A549 (cell line): Measurements from ENCODE around the gene ALG14. TPM values are rescaled to one million over a fixed set of nuclear protein-coding genes. Genes with fewer than 3 reads are reported as not detected.

Source experiments
- ATAC-seq, 2 experiments: fragments of 200-7000 bp in 1 of 2; fragments of >200 bp in 1 of 2; cut with Nextera tagmentation in 1 of 2; cut with Tn5 transposase in 1 of 2; 3 replicates each; pipeline versions ENCODE4 v1.8.0 to v1.9.1; 2018 to 2020; ENCODE audit warnings: mild to moderate bottlenecking in 1 of 2, moderate library complexity in 1 of 2
- CTCF ChIA-PET: fragments of 300-600 bp; sonication (Branson Sonifier 250); formaldehyde crosslinking; extraction: SDS; loops from one replicate; lab custom pipeline; 2021; ENCODE audit warnings: antibody characterized with exemption, inconsistent platforms; lab: Yijun Ruan, JAX
- POLR2A ChIA-PET: fragments of 350-600 bp; formaldehyde crosslinking; extraction: SDS; loops from one replicate; lab custom pipeline; 2021; ENCODE audit warnings: antibody characterized with exemption, inconsistent platforms; lab: Yijun Ruan, JAX
- DNase-seq, 2 experiments: peaks; one replicate each; pipeline versions ENCODE4 v3.0.0 to v3.0.0-alpha.2; 2011 to 2016; ENCODE audit warnings: low read depth in 1 of 2, low spot score in 1 of 2
- FAIRE-seq: peaks from 2 replicates; lab custom pipeline; 2011; peaks lifted over from hg19 to GRCh38; lab: Jason Lieb, UNC
- H3K27ac ChIP-seq, 2 experiments: fragments of >200 bp; sonication (Bioruptor Twin); formaldehyde crosslinking; 3 replicates each; pipeline ENCODE4 v1.5.1; 2016 to 2017
- H3K4me1 ChIP-seq: fragments of >200 bp; sonication (Bioruptor Twin); formaldehyde crosslinking; 3 replicates; pipeline ENCODE4 v1.6.1; 2016
- H3K4me2 ChIP-seq: fragments of >200 bp; sonication (Bioruptor Twin); formaldehyde crosslinking; 3 replicates; pipeline ENCODE4 v1.6.1; 2016
- H3K4me3 ChIP-seq: fragments of >200 bp; sonication (Bioruptor Twin); formaldehyde crosslinking; 3 replicates; pipeline ENCODE4 v1.5.1; 2016
- H3K9me3 ChIP-seq: fragments of >200 bp; sonication (Bioruptor Twin); formaldehyde crosslinking; 3 replicates; pipeline ENCODE4 v1.6.1; 2016
- CHD4 ChIP-seq: fragments of 200-600 bp; sonication (generic); IDR thresholded peaks from 2 replicates; pipeline ENCODE4 v1.6.1; 2016; ENCODE audit warnings: antibody characterized with exemption, mild to moderate bottlenecking, borderline replicate concordance
- EP300 ChIP-seq, 2 experiments: fragments of >200 bp; sonication (Bioruptor Twin); formaldehyde crosslinking; IDR thresholded peaks; 2 replicates in 1 of 2; 3 replicates in 1 of 2; pipeline ENCODE4 v1.6.1; 2016 to 2017
- FOSB ChIP-seq: fragments of 250-450 bp; sonication (Bioruptor Pico); IDR thresholded peaks from 2 replicates; pipeline ENCODE4 v1.5.0; 2020; ENCODE audit warnings: mild to moderate bottlenecking, moderate library complexity
- HDAC2 ChIP-seq: fragments of 200-600 bp; sonication (generic); IDR thresholded peaks from 2 replicates; pipeline ENCODE4 v1.6.1; 2016
- HEYL ChIP-seq: fragments of 250-450 bp; sonication (Bioruptor Pico); IDR thresholded peaks from 2 replicates; pipeline ENCODE4 v1.8.0; 2021; ENCODE audit warnings: mild to moderate bottlenecking, moderate library complexity
- HOXA7 ChIP-seq: fragments of 250-450 bp; sonication (Bioruptor Pico); IDR thresholded peaks from 2 replicates; pipeline ENCODE4 v1.5.0; 2020; ENCODE audit warnings: mild to moderate bottlenecking, moderate library complexity
- HOXB13 ChIP-seq: fragments of 250-450 bp; sonication (Bioruptor Pico); IDR thresholded peaks from 2 replicates; pipeline ENCODE4 v1.5.0; 2020; ENCODE audit warnings: low read depth, mild to moderate bottlenecking, moderate library complexity
- JUNB ChIP-seq: fragments of >200 bp; sonication (Bioruptor Twin); formaldehyde crosslinking; IDR thresholded peaks from 2 replicates; pipeline ENCODE4 v1.6.1; 2016
- MAZ ChIP-seq: fragments of 150-350 bp; IDR thresholded peaks from 2 replicates; pipeline ENCODE4 v1.6.1; 2014; ENCODE audit warnings: antibody characterized with exemption, low read depth, low read length, borderline replicate concordance
- MYC ChIP-seq: IDR thresholded peaks from 2 replicates; pipeline ENCODE4 v1.6.1; 2012; ENCODE audit warnings: mild to moderate bottlenecking, inconsistent platforms, low read length, improper control_type of control experiment, borderline replicate concordance
- NPAS2 ChIP-seq: fragments of 250-450 bp; sonication (Bioruptor Pico); IDR thresholded peaks from 2 replicates; pipeline ENCODE4 v1.8.0; 2022; ENCODE audit warnings: mild to moderate bottlenecking, moderate library complexity, borderline replicate concordance
- PHF8 ChIP-seq: fragments of 200-600 bp; sonication (generic); IDR thresholded peaks from 2 replicates; pipeline ENCODE4 v1.6.1; 2016; ENCODE audit warnings: low read depth, mild to moderate bottlenecking, antibody characterized with exemption, moderate library complexity, borderline replicate concordance
- RAD21 ChIP-seq, 2 experiments: fragments of >200 bp in 1 of 2; sonication (Bioruptor Twin) in 1 of 2; formaldehyde crosslinking in 1 of 2; IDR thresholded peaks in 1 of 2; conservative IDR thresholded peaks in 1 of 2; 2 replicates in 1 of 2; 3 replicates in 1 of 2; pipeline ENCODE4 v1.6.1; 2012 to 2018; ENCODE audit warnings: inconsistent platforms in 1 of 2
- RCOR1 ChIP-seq: fragments of 150-350 bp; IDR thresholded peaks from 2 replicates; pipeline ENCODE4 v1.6.1; 2014; ENCODE audit warnings: antibody characterized with exemption, low read length, low read depth
- RNF2 ChIP-seq: fragments of 200-600 bp; sonication (generic); IDR thresholded peaks from 2 replicates; pipeline ENCODE4 v1.6.1; 2016; ENCODE audit warnings: low read depth, mild to moderate bottlenecking, antibody characterized with exemption, moderate library complexity, borderline replicate concordance
- ZC3H11A ChIP-seq: fragments of 450-650 bp; IDR thresholded peaks from 2 replicates; pipeline ENCODE4 v1.6.1; 2014; ENCODE audit warnings: antibody characterized with exemption, mild to moderate bottlenecking
- ZNF302 ChIP-seq: fragments of 250-450 bp; sonication (Bioruptor Pico); IDR thresholded peaks from 2 replicates; pipeline ENCODE4 v1.9.0; 2021; ENCODE audit warnings: inconsistent platforms, mild to moderate bottlenecking, moderate library complexity
- ZSCAN20 ChIP-seq: fragments of 250-450 bp; sonication (Bioruptor Pico); IDR thresholded peaks from 2 replicates; pipeline ENCODE4 v1.8.0; 2022; ENCODE audit warnings: mild to moderate bottlenecking, moderate library complexity
- WGBS: methylation state at CpG from one replicate; pipeline ENCODE4 v1.1.6; 2017; ENCODE audit errors: missing lambda C conversion rate; 5-methylcytosine and 5-hydroxymethylcytosine counted together
- polyA plus RNA-seq, 4 experiments: library from polyadenylated mRNA; depleted of rRNA in 3 of 4; stranded (reverse); fragments of >200 nt; fragmentation: RNase III in 1 of 4; extraction: RNeasy Plus Mini Kit Qiagen cat#74134 plus additional on column Dnase treatment in 1 of 4; gene quantifications; 2 replicates in 3 of 4; 3 replicates in 1 of 4; pipeline ENCODE4 v1.2.3, GENCODE V29; 2011 to 2017
- TF ChIP-seq, protein P1 (sequence below): fragments of 200-600 bp; sonication (generic); IDR thresholded peaks from 2 replicates; pipeline ENCODE4 v1.6.1; 2016; ENCODE audit warnings: antibody characterized with exemption, mild to moderate bottlenecking, moderate library complexity
- TF ChIP-seq, protein P2 (sequence below): fragments of 150-350 bp; IDR thresholded peaks from 2 replicates; pipeline ENCODE4 v1.6.1; 2014; ENCODE audit warnings: low read depth, mild to moderate bottlenecking, low read length
- TF ChIP-seq, protein P3 (sequence below): IDR thresholded peaks from 2 replicates; pipeline ENCODE4 v1.6.1; 2012
- TF ChIP-seq, protein P4 (sequence below): fragments of >200 bp; sonication (Bioruptor Twin); formaldehyde crosslinking; IDR thresholded peaks from 3 replicates; pipeline ENCODE4 v1.6.1; 2016

Gene ALG14
- polyA plus RNA-seq, 2 of the 4 experiments (the other 2 are of a cell fraction): 5.0 to 5.4 TPM

DNA sequence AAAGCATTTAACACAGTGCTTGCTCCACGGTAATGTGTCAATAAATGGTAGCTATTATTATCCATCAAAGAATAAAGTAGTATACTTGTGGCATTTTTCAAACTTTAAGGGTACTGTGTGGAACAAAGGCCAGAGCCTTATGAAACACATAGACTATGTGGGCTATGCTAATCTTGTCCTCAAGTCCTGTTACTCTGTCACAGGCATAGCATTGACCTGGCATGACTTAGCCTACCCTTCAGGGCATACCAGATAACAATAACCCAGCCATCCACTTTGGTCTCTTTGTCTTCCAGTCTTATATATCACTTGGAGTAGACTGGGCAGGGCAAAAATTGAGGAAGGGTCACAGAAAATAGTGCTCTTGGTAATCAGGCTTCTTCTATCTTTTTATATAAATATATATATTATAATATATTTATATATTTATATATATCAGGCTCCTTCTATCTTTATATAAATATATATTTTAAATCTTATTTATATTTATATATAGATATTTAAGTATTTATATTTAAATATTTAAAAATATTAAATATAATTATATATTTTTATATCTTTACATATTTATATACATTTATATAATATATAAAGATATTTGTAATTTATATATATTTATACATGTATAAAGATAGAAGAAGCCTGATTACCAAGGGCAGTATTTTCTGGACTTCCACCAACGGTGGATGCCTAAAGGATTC, 79.7 kb downstream of the ALG14 start:
- H3K4me3 ChIP-seq: no peak overlapping the region
- H3K4me2 ChIP-seq: no peak overlapping the region
- no peak overlapping the region for H3K27ac ChIP-seq
- H3K9me3 ChIP-seq: no peaks in the 10 kb centered on the region
- 87% methylated on average over 2 of the region's 2 CpGs for WGBS
- FAIRE-seq (no peak), ATAC-seq (no peak), DNase-seq (no peak)
- ChIA-PET CTCF (no interaction called here), POLR2A (no interaction called here)
- TF ChIP-seq, protein P1, sequence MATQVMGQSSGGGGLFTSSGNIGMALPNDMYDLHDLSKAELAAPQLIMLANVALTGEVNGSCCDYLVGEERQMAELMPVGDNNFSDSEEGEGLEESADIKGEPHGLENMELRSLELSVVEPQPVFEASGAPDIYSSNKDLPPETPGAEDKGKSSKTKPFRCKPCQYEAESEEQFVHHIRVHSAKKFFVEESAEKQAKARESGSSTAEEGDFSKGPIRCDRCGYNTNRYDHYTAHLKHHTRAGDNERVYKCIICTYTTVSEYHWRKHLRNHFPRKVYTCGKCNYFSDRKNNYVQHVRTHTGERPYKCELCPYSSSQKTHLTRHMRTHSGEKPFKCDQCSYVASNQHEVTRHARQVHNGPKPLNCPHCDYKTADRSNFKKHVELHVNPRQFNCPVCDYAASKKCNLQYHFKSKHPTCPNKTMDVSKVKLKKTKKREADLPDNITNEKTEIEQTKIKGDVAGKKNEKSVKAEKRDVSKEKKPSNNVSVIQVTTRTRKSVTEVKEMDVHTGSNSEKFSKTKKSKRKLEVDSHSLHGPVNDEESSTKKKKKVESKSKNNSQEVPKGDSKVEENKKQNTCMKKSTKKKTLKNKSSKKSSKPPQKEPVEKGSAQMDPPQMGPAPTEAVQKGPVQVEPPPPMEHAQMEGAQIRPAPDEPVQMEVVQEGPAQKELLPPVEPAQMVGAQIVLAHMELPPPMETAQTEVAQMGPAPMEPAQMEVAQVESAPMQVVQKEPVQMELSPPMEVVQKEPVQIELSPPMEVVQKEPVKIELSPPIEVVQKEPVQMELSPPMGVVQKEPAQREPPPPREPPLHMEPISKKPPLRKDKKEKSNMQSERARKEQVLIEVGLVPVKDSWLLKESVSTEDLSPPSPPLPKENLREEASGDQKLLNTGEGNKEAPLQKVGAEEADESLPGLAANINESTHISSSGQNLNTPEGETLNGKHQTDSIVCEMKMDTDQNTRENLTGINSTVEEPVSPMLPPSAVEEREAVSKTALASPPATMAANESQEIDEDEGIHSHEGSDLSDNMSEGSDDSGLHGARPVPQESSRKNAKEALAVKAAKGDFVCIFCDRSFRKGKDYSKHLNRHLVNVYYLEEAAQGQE: no peak
- TF ChIP-seq HEYL (CRISPR knock-in tag): no peak
- TF ChIP-seq RCOR1: no peak
- TF ChIP-seq RNF2: no peak
- TF ChIP-seq, protein P2, sequence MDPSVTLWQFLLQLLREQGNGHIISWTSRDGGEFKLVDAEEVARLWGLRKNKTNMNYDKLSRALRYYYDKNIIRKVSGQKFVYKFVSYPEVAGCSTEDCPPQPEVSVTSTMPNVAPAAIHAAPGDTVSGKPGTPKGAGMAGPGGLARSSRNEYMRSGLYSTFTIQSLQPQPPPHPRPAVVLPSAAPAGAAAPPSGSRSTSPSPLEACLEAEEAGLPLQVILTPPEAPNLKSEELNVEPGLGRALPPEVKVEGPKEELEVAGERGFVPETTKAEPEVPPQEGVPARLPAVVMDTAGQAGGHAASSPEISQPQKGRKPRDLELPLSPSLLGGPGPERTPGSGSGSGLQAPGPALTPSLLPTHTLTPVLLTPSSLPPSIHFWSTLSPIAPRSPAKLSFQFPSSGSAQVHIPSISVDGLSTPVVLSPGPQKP: no peak
- TF ChIP-seq HOXA7 (CRISPR knock-in tag): no peak
- no peak for TF ChIP-seq ZNF302 (CRISPR knock-in tag)
- no peak for TF ChIP-seq RAD21 (conservative IDR thresholded peaks at IDR 0.05 in 1 of 2, IDR thresholded peaks at IDR 0.05 in 1 of 2)
- TF ChIP-seq MAZ: no peak
- no peak for TF ChIP-seq EP300 (IDR thresholded peaks at IDR 0.05)
- TF ChIP-seq PHF8: no peak
- TF ChIP-seq, protein P3, sequence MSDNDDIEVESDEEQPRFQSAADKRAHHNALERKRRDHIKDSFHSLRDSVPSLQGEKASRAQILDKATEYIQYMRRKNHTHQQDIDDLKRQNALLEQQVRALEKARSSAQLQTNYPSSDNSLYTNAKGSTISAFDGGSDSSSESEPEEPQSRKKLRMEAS: no peak
- no peak for TF ChIP-seq HOXB13 (CRISPR knock-in tag)
- TF ChIP-seq NPAS2: no peak
- TF ChIP-seq ZC3H11A: no peak
- TF ChIP-seq, protein P4, sequence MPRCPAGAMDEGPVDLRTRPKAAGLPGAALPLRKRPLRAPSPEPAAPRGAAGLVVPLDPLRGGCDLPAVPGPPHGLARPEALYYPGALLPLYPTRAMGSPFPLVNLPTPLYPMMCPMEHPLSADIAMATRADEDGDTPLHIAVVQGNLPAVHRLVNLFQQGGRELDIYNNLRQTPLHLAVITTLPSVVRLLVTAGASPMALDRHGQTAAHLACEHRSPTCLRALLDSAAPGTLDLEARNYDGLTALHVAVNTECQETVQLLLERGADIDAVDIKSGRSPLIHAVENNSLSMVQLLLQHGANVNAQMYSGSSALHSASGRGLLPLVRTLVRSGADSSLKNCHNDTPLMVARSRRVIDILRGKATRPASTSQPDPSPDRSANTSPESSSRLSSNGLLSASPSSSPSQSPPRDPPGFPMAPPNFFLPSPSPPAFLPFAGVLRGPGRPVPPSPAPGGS: no peak
- H3K4me1 ChIP-seq: peaks cover 9% of the 10 kb centered on the region

DNA sequence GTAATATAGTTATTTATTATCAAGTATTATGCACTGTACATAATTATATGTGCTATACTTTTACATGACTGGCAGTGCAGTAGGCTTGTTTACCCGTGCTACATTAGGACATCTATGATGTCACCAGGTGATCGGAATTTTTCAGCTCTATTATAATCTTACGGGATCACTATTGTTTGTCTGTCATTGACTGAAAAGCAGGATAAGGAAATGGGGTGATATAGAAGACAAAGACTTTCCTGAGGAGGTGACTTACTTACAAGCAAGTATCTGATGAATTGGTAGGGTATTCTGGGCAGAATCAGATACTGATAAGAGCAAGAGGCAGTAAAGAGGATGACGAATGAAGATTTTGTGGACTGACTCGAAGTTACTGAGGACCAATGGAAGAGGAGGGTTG, 80.6 kb downstream of the ALG14 start:
- POLR2A ChIA-PET: no interaction called here
- no peak for DNase-seq
- Histone ChIP-seq H3K4me1 (peaks cover 9% of the 10 kb centered on the region), H3K27ac (no peak overlapping the region), H3K9me3 (no peaks in the 10 kb centered on the region), H3K4me3 (no peak overlapping the region), H3K4me2 (no peak overlapping the region)
- TF ChIP-seq, protein P2: no peak
- TF ChIP-seq HDAC2 (no peak), JUNB (no peak), ZSCAN20 (CRISPR knock-in tag) (no peak), FOSB (CRISPR knock-in tag) (no peak), MYC (no peak), CHD4 (no peak)
- WGBS: 81% methylated on average over 5 of the region's 5 CpGs
- ATAC-seq: no peak
- FAIRE-seq: no peak
- CTCF ChIA-PET: no interaction called here
